Right renal cortex interstitium (tissue), 3 donors: Measurements from ENCODE around the gene INHBA. TPM values are rescaled to one million over a fixed set of nuclear protein-coding genes. Genes with fewer than 3 reads are reported as not detected.

Experiments
- DNase-seq, 3 donors: peaks; one replicate each; pipeline ENCODE4 v3.0.0-alpha.2; 2013; ENCODE audit warnings: low read depth in 3 of 3, low spot score in 2 of 3
- polyA plus RNA-seq, 3 donors: library from polyadenylated mRNA; unstranded; fragments of 120-200 nt; gene quantifications; one replicate each; pipeline ENCODE4 v1.2.1, GENCODE V29; 2013; ENCODE audit not compliant: insufficient read length in 3 of 3

Gene INHBA
- 1 to 10 TPM; 4.6 to 5.5 (median 5.1) TPM for polyA plus RNA-seq

DNA sequence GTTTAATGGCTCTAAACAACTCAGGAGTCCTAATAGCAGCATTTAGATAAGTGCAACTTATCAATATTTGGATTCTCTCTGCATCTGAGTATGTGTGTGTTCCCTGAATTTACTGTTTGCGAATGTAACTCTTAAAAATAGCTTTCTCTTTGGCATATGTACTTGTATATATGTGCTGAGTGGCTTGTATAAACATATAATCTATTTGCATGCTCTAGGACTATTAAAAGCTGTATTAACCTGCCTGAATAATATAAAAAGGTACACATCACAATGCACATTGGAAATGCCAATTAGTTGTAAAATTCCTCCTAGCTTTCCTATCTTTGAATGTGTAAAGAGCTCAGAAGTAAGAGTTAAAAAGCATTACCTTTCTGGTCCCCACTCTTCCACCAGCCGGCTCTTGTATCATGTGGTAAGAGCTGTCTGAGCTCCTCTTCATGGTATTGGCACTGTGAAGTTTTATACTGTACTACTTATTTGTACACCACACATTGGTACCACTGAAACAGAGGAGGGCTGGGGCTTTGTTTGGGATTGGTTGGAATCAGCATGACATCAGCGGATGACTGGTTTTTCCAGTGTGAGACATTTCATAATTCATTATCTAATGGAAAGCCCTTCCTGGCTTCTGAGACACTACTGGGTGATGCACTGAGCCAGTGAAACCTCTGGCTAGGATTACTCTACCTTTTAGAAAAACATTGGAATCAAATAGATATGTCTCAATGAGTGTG is at the start of gene INHBA:
Gene INHBA (minus strand): TSS at position 456 of the 737 bp plus-strand sequence. CDS start 2,716 bp downstream, outside the sequence.
- no peak for DNase-seq

DNA sequence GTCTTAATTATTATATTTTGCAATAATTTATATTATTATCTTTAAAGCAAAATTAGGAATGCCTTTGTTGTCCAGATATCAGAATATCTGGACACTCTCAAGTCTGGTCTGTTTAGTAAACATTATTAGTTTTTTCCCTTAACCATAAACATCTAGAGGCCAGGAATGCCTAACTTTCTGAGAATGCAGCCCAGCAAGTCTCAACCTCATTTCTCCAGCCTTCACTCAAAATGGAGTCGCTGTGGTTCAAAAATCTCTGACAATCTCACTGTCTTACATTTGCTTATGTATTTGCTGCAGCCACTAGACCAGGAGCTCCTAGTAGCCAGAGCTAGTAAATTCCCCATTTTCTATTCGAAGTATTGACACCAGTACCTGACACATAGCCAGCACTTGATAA is 49.7 kb upstream of the INHBA start:
- DNase-seq, result no peak

DNA sequence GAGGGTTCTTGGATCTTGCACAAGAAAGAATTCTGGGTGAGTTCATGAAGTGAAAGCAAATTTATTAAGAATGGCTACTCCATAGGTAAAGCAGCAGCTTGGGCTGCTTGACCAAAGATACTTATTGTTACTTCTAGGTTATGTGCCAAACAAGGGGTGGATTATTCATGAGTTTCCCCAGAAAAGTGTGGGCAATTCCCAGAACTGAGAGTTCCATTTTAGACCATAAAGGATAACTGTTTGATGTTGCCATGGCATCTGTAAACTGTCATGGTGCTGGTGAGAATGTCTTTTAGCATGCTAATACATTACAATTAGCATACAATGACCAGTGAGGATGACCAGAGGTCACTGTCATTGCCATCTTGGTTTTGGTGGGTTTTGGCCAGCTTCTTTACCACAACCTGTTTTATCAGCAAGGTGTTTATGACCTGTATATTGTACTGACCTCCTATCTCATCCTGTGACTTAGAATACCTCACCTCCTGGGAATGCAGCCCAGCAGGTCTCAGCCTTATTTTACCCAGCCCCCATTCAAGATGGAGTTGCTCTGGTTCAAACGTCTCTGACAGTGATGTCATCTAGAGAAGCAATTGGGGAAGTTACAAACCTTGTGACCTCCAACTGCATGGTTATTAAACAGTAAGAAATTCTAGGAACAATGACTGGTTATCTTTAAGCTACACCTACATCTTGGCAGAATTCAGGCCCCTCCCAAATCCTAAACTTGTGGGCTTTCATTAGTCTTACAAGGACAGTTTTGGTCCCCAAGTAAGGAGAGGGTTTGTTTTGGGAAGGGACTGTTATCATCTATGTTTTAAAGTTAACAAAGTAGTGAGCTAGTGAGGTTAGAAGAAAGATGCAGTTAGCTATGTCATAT is 48.0 kb upstream of the INHBA start:
- DNase-seq, result no peak

DNA sequence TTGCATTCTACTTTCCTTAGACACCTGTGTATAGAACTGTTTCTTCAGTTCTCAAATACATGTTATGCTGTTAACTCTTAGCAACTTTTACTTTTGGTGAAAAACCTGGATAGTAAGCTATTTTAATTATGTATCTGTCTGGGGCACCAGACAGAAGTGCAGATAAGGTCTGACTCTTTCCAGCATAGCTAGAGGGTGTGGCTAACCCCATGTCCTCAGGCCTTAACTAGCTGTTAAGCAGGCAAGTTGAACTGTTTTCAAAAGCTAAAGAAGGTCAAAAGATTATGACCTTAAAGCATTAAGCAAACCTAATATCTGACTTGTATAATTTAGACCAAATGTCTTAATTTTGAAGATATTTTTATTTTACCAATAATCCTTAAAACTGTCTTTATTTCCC is 45.1 kb upstream of the INHBA start:
- DNase-seq, result no peak

DNA sequence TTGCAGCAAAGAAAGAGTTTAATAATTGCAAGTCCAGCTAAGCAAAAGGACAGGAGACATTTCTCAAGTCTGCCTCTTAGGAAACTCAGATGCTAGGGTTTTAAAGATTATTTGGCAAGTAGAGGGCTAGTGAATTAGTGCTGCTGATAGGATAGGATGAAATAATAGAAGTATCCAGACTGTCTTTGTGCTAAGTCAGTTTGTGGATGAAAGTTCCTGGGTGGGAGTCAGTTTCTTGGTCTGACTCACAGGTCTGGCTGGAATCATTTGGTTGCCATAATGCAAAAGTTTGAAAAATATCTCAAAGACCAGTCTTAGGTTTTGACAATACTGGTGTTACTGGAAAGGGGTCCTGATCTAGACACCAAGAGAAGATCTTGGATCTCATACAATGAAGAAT is 42.6 kb upstream of the INHBA start:
- no peak for DNase-seq

DNA sequence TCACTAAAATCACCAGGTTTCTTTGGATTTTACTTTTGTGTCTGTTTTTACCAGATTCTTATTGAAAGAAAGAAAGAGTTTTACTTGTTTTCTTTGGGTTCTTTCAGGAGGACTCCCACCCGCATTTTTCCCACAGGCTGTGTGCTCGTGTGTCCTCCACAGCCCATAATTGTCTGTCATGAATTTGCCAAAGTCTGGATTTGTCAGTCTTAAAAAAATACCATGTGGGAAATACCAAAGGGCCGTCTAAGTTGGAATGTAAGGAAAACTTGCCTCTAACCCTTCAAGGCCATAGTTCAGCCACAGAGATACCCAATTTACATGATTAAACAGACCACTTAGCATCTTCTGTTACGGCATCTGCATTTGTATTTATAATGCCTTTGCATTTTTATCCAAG is 41.3 kb upstream of the INHBA start:
- DNase-seq, result no peak

DNA sequence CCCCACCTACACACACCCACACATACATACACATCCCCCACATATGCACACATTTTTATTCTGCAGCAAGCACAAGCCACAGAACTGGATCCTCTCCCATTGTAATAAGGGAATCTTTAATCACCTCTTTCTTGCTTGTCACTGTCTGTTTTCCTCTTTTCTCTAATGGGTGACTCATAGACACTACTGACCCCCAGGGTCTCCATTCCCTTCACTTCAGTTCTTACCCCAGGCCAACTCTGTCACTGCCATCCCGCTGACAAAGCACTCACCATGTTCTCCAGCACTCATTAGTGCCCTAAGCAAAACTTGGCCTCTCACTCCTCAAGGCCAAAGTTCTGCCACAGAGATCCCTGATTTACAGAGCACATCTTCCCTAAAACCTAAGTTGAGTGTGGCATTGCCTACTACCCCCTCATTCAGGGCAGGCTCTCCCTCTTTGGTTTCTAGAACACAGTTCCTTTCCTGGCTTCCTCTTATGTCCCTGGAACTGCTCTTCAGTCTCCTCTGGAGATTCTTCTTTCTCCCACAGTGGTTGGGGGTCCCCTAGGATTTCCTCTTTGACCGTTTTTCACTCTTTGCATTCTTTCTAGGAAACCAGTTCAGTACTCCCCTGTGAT is 39.6 kb upstream of the INHBA start:
- no peak for DNase-seq

DNA sequence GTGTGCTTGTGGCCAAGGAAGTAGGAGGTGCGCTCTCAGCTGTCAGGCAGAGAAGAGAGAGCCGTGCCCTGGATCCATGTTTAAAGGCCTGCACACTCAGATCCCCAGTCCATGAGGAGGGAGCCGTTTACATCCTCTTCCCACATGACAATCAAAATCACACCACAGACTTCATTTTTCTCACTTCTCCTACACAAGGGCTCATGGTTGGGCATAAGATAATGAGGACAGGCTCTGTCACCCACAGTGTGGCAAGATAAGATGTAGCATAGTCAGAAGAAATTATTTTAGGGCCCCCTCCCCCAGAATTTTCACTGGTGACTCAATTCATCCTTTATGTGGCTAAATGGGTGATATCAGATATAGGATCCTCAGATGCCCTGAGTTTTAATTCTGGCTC is 35.9 kb upstream of the INHBA start:
- DNase-seq, result no peak

DNA sequence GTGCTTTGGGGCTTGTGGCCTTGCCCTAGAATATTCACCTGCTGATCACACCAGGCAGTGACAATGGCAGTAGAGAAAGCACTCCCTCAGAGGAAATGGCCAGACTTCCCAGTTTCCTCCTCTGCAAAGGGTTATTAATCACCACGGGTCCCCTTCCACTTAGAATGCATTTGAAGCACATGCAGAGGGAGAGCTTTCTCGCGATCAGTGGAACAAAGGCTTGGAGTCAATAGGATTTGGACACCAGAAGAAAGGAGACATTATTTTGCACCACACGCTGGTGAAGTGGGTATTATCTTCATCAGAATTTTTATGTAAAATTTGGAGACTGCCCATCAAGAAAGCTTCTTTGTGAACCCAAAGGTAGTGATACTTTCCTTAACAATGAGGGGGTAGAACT is 35.4 kb upstream of the INHBA start:
- DNase-seq, result no peak

DNA sequence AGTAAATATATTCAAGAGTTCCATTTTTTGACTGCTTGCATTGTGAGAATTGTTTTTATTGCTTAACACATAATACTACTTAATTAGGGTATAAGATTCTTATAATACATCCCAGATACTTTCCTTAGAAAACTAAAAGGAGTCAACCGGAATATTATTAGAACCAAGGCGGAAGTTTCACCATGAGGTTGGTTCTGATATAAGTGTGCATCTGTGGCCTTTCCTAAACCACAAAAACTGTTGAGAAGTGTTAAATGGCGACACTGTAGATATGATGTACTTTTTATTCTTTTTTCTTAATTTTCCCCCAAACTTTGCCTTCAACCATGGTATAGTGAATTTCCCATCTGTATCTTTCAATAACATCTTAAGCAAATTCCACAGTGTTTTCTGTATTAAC is 32.3 kb upstream of the INHBA start:
- DNase-seq, result no peak

DNA sequence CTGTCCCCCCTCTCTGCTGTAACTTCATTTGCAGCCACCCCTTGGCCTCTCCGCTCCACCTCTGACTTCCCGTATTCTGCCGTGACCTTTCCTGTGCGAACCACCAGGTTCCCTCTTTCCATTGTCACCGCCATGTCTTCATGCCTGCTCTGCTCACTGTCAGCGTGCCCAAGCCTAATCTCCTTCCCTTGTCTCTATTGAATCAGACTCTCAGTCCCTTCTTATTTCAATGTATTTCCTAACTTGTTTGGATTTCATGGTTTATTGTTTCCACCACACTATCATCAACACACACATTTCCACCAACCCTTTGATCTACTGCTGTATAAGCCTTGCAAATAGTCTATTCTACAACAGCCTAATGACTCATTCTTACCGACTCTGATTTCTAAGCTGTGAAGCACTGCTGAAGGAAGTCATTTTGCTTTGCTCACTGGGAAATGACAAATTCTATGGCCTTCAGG is 30.0 kb upstream of the INHBA start:
- DNase-seq, result no peak

DNA sequence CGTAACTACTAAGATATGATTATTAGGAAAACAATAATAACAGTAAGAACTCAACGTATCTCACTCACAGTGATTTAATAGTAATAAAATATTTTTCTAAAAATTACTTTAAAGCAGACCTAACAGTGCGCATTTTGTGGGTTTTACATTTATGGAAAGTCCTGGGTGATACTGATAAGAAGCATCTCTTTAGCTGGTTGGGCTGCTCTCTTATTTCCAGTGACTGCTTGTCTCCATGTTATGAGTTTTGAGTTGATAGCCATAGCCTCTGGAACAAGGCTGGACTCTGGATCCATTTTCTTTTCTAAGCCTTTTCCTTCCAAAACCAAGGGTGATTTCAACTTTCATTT is 29.5 kb upstream of the INHBA start:
- DNase-seq, result no peak

DNA sequence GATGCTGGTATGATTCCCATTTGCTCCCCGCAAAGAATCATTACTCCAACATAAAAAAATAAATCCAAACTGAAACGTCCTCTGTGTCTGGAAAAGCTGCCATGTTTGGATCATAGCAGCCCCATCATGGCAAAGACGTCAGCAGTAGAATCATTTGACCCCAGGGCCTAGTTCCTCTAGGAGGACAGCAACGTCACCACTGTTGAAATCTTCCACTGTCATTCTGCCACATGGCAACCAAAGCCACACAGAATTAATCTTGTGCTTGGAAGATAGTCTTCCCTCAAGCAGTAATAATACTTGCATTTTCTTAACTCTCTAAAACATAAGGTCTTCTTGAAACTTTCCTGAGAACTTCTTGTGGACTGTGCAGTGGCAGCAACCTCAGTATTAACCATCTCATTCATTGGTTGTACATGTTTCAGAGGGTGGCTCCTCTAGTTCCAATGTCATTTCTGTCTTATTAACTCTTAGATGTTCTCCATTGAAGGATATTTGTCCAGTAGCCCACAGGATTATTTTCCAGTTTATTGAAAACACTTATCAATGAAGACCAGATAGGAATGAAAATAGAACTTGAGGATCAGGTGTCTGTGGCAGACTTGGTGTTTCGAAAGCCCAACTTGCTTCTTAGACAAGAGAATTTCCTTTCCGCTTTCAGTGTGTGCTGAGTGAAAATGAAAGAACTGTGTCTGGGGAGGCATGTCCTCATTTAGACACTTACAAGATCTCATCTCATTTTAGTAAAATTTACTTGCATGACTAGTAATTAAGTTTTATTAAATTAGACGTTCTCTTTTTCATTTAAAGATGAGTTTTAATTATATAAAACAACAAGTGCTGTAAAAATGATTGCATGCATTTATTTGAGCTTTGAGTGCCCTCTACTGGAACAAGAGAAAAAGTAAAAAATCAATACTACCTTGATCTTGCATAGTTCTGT is 28.9 kb upstream of the INHBA start:
- no peak for DNase-seq

DNA sequence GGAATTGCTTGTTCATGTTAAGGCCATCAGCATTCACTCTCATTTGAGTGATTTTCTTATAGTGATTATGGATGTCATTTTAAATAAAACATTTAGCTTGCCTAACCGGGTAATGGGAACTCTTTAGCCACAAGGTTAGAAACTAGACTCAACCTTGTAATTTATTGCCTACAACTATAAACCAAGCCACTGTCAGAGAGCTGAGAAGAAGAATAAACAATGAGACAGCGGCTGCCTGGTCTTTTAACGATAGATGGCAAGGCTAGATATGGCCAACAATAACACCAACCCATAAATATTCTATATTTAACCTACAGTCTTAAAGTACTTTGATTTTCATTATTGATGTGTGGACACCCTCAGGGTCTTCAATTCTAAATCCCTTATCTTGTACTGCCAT is 27.8 kb upstream of the INHBA start:
- DNase-seq, result no peak

DNA sequence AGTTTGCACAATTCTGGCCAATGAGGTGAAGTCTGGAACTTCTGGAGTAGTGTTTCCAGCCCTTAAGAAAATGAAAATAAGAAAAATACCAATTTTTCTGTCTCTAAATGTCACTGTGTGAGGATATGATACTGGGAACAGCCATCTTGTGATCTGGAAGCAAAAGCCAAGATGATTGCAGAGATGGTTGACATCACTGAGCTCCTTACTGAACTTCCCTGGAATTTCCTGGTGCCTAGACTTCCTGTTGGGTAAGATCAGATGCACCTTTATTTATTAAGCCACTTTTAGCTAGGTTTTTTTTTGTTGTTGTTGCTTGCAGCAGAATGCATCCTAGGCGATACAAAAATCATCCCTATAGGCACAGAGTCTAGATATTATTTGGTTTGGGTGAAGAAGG is 27.3 kb upstream of the INHBA start:
- no peak for DNase-seq

DNA sequence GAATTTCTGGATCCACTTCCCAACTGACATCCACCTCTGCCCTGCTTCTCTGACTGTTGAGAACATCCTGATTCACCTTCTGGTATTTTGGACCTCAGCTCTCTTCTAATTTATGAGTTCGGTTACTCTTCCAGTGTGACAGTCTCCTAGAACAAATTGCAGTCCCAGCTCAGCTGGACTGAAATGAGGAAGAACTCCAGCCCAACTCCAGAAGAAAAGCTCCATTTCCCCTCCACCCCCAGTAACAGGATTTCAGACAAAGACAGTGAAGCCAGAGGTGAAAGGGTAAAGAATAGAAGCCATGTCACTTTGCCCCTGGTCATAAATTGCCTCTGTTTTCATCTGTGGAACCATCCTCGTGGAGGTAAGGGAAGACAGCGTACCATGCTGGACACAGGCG is 26.2 kb upstream of the INHBA start:
- DNase-seq, result no peak

DNA sequence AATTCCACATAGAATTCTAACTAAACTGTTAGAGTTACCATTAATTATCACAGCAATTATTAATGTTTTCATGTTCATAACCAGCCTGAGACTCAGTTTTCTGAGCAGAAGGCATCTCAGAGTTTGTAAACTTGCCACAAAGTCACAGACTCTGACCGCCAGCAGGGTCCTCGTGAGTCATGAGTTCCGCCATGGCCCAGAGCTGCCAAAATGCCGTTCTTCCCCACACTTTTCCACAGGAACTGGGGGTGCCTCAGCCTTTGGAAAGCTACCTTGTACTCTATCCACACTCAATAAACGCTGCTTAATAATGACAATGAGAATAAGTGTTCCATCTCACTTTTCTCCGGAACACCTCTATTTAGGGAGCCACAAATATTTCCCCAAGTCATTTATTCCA is 22.1 kb upstream of the INHBA start:
- no peak for DNase-seq

DNA sequence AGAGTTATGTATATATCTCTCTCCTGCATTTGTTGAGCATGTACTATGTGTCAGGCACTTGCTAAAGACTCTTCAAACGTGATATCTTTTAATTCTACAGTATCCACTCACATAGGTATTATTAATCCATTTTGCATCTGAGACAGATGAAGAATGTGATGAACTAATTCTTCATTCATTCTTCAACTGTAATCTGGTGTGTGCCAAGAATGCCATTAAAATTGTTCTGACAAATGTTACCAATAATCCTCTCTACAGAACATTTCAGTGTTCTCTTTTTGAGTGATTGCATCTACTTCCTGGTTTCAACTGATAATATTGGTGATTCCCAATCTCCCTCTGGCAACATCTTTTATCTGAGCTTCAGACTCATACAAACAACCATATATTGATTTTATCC is 18.0 kb upstream of the INHBA start:
- no peak for DNase-seq

DNA sequence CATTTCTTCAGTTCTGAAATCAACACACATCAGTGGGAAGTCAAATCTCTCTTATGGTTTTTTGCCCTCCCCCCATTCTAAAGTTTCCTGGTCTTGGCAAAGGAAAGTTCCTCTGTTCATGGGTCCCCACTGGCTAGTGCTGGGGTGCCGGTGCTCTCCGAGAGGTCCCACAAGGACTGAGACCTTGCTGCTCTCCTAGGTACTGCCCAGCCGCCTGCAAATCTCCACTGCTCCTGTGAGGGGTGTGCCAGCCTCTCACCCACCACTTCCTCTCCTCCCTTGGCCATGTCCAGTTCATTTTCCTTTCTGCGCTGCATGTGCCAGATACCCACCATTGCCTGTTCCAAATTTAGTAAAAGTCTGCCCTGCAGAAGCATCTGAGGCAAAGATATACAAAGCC is 17.2 kb upstream of the INHBA start:
- DNase-seq, result no peak

DNA sequence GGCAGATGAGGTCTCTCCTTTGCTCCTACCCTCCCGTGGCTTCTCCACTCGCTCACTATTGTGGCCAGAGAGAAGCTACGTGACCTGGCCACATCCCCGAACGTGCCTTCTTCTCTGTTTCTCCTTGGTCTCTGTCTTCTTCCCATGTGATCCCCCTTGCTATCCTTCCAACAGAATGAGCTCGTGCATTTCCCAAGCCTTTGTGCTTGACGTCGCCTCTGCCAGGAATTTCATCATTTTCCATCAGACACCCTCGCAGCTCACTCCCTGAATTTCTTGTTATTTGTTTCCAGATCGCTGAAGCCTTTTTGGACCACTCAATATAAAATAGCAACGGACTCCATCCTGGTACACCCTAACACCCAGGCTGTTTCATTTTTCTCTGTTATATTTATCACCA is 13.8 kb upstream of the INHBA start:
- no peak for DNase-seq

DNA sequence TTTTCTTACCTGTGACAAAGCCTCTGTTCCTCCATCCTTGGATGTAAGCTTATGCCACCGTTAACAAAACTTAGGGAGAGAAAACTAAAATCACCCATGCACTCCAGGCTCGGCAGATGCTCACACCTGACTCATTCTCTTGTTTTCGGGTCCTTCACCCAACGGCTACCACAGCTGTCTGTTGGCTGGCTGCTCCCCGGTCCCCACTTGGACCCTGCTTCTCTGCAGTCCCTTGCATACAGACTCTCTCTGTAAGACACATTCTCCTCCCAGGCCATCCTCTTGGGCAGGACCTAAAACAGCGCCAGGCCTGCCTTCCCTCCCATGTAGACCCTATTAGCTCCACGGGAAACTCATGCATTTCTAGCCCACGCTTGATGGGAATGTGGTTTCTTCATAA is 12.1 kb upstream of the INHBA start:
- no peak for DNase-seq
